ENCODE measurements around the gene RBBP5.
A peak's percentile ranks its signal among the peaks of the same experiment; 100 is the strongest.

The RBBP5 gene

GRCh38 chr1:205074513-205074912, 47.3 kb downstream of the RBBP5 start:
- DNase-seq: no peak

DNA sequence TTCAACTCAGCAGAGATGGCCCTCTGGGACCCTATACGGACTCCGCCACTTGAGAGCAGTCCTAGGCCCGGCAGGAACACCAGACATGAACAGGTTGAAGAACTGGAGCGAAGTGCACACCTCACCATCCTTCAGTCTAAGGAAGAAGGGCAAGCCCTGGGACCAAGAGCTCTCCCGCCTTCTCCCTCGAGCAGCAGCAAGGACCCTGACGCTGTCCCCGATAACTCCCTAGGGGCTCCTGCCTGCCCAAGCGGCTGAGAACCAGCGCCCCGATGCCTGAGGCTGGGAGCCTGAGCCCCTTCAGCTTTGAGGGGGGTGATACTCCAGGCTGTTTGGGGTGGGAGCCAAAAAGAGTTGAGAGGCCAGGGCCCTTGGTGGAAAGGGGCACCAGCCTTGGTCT, 47.7 kb downstream of the RBBP5 start:
- DNase-seq: no peak

- DNase-seq: no peak
These were observed 48.3 kb downstream of the RBBP5 start for GRCh38 chr1:205073511-205073910.

- no peak for DNase-seq
These were observed 48.9 kb downstream of the RBBP5 start for GRCh38 chr1:205072881-205073280.

GRCh38 chr1:205072286-205072685, 49.5 kb downstream of the RBBP5 start:
- DNase-seq: no peak

GRCh38 chr1:205071801-205072200, 50.0 kb downstream of the RBBP5 start:
- peak in 19 of 56 donors; percentile 31 to 75 (median 51) for DNase-seq

- no peak for DNase-seq
These were observed 50.8 kb downstream of the RBBP5 start for GRCh38 chr1:205071028-205071409.

GRCh38 chr1:205069371-205070125, 52.2 kb downstream of the RBBP5 start:
- DNase-seq: no peak

GRCh38 chr1:205068457-205069040, 53.2 kb downstream of the RBBP5 start:
- DNase-seq: no peak

- DNase-seq: no peak
These were observed 53.8 kb downstream of the RBBP5 start for GRCh38 chr1:205068001-205068400.

- no peak for DNase-seq
These were observed 54.7 kb downstream of the RBBP5 start for GRCh38 chr1:205067031-205067430.

- no peak for DNase-seq
These were observed 55.5 kb downstream of the RBBP5 start for GRCh38 chr1:205066141-205066818.

DNA sequence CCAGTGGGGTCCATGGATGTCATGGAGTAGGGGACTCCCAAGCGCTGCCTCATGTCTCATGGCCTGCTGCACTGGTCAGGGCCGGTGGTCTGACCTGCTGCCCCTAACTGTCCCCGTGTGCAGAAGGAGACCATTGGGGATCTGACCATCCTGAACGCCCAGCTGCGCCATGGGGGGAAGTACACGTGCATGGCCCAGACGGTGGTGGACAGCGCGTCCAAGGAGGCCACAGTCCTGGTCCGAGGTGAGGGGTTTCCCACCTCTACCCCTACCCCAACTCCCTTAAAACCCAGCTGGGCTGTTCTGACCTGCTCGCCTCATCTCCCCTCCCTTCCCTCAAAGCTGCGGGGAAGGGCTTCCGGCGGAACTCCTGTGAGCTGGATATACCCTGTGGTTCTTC, 56.1 kb downstream of the RBBP5 start:
- DNase-seq: no peak

DNA sequence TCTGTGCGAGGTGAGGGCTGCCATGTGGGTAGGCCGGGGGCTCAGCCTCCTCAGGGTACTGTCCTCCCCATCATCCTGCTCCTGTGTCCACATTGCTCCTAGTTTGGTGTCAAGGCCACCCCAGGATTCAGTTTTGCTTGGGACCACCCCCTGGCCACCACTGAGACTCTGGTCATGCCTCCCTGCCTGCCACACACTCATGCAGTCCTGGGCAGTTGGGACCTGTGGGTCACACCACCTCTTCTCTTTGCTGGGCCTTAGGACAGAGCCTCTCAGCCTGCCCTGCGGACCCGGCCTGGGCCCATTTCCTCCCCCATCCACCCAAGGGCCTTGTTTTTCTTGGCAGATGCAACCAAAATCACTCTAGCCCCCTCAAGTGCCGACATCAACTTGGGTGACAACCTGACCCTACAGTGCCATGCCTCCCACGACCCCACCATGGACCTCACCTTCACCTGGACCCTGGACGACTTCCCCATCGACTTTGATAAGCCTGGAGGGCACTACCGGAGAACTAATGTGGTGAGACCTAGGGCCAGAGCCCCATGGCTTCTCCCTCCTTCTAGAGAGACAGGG, 56.9 kb downstream of the RBBP5 start:
- no peak for DNase-seq

DNA sequence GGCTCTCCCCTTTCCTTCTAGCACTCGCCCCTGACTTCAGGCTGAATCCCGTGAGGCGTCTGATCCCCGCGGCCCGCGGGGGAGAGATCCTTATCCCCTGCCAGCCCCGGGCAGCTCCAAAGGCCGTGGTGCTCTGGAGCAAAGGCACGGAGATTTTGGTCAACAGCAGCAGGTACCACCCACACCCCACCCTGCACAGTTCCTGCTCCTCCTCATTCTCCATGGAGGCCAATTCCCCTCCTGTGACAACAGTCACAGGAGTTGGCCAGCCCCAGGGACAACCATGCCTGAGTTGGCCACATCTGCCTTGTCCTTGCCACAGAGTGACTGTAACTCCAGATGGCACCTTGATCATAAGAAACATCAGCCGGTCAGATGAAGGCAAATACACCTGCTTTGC, 57.5 kb downstream of the RBBP5 start:
- DNase-seq: no peak

DNA sequence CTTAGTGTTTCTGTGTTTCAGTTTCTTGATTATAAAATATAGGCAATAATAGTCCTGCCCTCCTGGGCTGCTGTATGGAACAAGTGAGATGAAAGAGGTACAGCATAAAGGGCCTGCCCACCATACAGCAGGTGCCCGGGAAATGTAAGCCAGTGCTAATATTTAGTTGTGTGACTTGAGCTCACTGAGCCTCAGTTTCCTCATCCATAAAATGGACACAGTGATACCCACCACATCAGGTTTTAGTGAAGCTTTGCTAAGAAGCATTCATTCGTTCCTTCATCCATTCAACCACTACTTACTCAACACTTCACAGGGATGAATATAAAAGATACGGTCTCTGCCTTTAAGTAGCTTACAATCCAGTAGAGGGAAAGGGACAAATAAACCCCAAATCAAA, 58.9 kb downstream of the RBBP5 start:
- DNase-seq: no peak

GRCh38 chr1:205062319-205062718, 59.5 kb downstream of the RBBP5 start:
- no peak for DNase-seq

GRCh38 chr1:205061665-205062069, 60.1 kb downstream of the RBBP5 start:
- DNase-seq: peak in 52 of 56 donors; percentile 31 to 90 (median 71)

- DNase-seq: no peak
These were observed 60.6 kb downstream of the RBBP5 start for GRCh38 chr1:205061227-205061626.

GRCh38 chr1:205060746-205061145, 61.0 kb downstream of the RBBP5 start:
- DNase-seq: no peak

DNA sequence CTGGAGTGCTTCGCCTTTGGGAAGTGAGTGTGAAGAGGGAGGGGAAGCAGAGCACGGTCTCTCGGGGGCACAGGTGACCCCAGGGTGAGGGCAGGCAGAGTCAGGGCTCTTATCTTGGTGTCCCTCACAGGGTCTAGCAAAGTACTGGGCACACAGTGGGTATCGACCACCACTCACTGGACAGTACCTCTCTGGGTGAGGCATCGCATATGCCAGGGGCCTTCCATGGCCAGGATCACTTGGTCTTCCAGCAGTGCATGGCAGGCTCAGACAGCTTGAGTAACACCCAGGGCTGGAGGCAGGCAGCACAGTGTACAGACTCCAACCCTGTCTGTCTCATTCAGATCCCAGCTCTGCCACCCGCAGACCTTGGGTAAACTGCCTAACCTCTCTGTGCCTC, 62.1 kb downstream of the RBBP5 start:
- no peak for DNase-seq

DNA sequence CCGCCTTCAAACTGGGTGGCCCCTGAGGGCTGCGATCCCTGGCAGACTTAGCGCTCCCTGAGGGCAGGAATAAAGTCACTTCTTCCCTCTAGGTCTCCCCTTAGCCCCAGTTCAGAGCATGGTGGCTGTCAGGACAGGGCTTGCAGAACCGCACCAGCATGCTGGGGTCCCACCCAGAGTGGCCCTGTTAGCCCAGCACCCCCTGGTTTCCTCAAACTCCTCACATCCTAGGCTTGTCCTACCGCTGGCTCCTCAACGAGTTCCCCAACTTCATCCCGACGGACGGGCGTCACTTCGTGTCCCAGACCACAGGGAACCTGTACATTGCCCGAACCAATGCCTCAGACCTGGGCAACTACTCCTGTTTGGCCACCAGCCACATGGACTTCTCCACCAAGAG, 62.9 kb downstream of the RBBP5 start:
- DNase-seq: no peak

Data from amygdala (tissue), 56 donors.